GM10266 (cell line): ENCODE measurements around the gene TMEM242.

Experiments used
- DNase-seq: peaks from one replicate; pipeline ENCODE4 v3.0.0; 2012; ENCODE audit errors: extremely low spot score
- CTCF ChIP-seq: IDR thresholded peaks from 2 replicates; pipeline ENCODE4 v1.5.1; 2012; ENCODE audit warnings: mild to moderate bottlenecking, low read depth; ENCODE audit not compliant: control insufficient read depth, insufficient read depth; ENCODE audit errors: missing control alignments

The TMEM242 gene

GRCh38 chr6:157266274-157267101 is 56.8 kb downstream of the TMEM242 start:
- DNase-seq: no peak
- TF ChIP-seq CTCF: no peak

GRCh38 chr6:157265635-157266034 is 57.7 kb downstream of the TMEM242 start:
- DNase-seq: no peak
- TF ChIP-seq CTCF: no peak

GRCh38 chr6:157265186-157265585 is 58.1 kb downstream of the TMEM242 start:
- no peak for TF ChIP-seq CTCF
- no peak for DNase-seq

- no peak for DNase-seq
- no peak for TF ChIP-seq CTCF
Measured at GRCh38 chr6:157264701-157265100, 58.6 kb downstream of the TMEM242 start.

- no peak for TF ChIP-seq CTCF
- DNase-seq: no peak
Measured at GRCh38 chr6:157263881-157264397, 59.4 kb downstream of the TMEM242 start.

GRCh38 chr6:157263146-157263545 is 60.2 kb downstream of the TMEM242 start:
- no peak for TF ChIP-seq CTCF
- no peak for DNase-seq

- TF ChIP-seq CTCF: no peak
- no peak for DNase-seq
Measured at GRCh38 chr6:157261606-157262005, 61.7 kb downstream of the TMEM242 start.
